DND-41 (cell line): ENCODE measurements around the gene MRE11.

ENCODE experiments used
- EZH2 ChIP-seq: IDR thresholded peaks from 3 replicates; pipeline ENCODE4 v1.6.1; 2012; ENCODE audit warnings: borderline replicate concordance, low read depth, mild to moderate bottlenecking, moderate library complexity, low read length, inconsistent platforms; ENCODE audit not compliant: severe bottlenecking
- TF ChIP-seq, protein P1 (sequence below): IDR thresholded peaks from 2 replicates; pipeline ENCODE4 v1.5.1; 2012; ENCODE audit warnings: borderline replicate concordance, low read length, moderate library complexity, mild to moderate bottlenecking; ENCODE audit not compliant: poor library complexity, severe bottlenecking; ENCODE audit errors: extremely low read depth

DNA sequence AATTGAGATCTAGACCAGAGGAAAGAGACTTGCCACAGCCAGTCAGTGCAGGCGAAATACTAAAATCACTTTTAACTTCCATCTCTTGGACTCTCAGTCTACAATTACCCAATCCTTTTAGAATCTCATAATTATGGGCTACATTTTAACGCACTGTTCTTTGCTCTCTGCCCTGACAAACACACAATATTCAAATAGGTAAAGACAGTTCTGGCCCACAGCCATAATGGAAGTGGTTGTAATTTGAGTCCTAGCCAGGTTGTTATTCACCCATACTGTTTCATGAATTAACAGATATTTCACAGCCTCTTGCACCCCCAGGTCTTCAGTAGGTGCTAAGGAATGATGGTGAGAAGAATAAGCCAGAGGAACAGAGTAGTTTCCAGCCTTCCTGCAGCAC lies 19.4 kb upstream of the MRE11 start:
- TF ChIP-seq, protein P1, sequence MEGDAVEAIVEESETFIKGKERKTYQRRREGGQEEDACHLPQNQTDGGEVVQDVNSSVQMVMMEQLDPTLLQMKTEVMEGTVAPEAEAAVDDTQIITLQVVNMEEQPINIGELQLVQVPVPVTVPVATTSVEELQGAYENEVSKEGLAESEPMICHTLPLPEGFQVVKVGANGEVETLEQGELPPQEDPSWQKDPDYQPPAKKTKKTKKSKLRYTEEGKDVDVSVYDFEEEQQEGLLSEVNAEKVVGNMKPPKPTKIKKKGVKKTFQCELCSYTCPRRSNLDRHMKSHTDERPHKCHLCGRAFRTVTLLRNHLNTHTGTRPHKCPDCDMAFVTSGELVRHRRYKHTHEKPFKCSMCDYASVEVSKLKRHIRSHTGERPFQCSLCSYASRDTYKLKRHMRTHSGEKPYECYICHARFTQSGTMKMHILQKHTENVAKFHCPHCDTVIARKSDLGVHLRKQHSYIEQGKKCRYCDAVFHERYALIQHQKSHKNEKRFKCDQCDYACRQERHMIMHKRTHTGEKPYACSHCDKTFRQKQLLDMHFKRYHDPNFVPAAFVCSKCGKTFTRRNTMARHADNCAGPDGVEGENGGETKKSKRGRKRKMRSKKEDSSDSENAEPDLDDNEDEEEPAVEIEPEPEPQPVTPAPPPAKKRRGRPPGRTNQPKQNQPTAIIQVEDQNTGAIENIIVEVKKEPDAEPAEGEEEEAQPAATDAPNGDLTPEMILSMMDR, result no peak
- TF ChIP-seq EZH2, result no peak
